NB4 (cell line): ENCODE measurements around the gene ANP32B.

Source experiments
- TF ChIP-seq, protein P1 (sequence below): IDR thresholded peaks from 2 replicates; pipeline ENCODE4 v1.6.1; 2011; ENCODE audit warnings: low read depth, low read length
- TF ChIP-seq, protein P2 (sequence below): IDR thresholded peaks from one replicate; pipeline ENCODE4 v1.5.1; 2012; ENCODE audit warnings: low read depth, low read length

DNA sequence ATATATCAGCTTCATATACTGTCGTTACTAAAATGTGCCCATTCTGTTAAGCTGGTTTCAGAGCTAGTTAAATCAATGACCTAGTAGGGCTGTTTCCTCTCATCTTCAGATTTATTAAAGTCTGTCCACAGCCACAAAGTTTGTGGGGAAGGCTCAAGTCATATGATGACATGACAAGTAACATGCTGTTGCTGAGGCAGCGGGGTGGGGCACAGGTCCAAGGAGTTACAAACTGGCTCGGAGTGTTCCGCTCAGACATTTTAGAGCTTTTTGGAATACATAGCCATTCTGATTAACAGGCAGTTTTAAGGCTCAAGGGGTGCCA lies 2.7 kb upstream of the ANP32B start:
- TF ChIP-seq, protein P1, sequence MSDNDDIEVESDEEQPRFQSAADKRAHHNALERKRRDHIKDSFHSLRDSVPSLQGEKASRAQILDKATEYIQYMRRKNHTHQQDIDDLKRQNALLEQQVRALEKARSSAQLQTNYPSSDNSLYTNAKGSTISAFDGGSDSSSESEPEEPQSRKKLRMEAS = no peak
- TF ChIP-seq, protein P2, sequence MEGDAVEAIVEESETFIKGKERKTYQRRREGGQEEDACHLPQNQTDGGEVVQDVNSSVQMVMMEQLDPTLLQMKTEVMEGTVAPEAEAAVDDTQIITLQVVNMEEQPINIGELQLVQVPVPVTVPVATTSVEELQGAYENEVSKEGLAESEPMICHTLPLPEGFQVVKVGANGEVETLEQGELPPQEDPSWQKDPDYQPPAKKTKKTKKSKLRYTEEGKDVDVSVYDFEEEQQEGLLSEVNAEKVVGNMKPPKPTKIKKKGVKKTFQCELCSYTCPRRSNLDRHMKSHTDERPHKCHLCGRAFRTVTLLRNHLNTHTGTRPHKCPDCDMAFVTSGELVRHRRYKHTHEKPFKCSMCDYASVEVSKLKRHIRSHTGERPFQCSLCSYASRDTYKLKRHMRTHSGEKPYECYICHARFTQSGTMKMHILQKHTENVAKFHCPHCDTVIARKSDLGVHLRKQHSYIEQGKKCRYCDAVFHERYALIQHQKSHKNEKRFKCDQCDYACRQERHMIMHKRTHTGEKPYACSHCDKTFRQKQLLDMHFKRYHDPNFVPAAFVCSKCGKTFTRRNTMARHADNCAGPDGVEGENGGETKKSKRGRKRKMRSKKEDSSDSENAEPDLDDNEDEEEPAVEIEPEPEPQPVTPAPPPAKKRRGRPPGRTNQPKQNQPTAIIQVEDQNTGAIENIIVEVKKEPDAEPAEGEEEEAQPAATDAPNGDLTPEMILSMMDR = no peak
